Brain pericyte (primary cell): Measurements from ENCODE around the gene MRLN.
"Not testable (repeated sequence)": the region's sequence is repeated elsewhere in the genome, so short reads cannot be mapped to it uniquely, and the experiment has no call there.

Experiments used
- DNase-seq: peaks from one replicate; pipeline ENCODE4 v3.0.0-alpha.2; 2012; ENCODE audit warnings: low read depth, low spot score

The MRLN gene

GRCh38 chr10:59753267-59753666, at the start of gene MRLN:
Gene MRLN, minus strand, starts transcription at chr10:59753455.
- DNase-seq, result no peak

- DNase-seq, result no peak
These were observed 47.9 kb upstream of the MRLN start for GRCh38 chr10:59801171-59801570.

- no peak for DNase-seq
These were observed 46.2 kb upstream of the MRLN start for GRCh38 chr10:59799421-59799820.

- DNase-seq, result no peak
These were observed 40.7 kb upstream of the MRLN start for GRCh38 chr10:59793919-59794318.

GRCh38 chr10:59792812-59793211, 39.6 kb upstream of the MRLN start:
- DNase-seq, result no peak

GRCh38 chr10:59791601-59792000, 38.3 kb upstream of the MRLN start:
- no peak for DNase-seq

GRCh38 chr10:59790080-59790479, 36.8 kb upstream of the MRLN start:
- not testable (repeated sequence) for DNase-seq

- DNase-seq, result not testable (repeated sequence)
These were observed 35.7 kb upstream of the MRLN start for GRCh38 chr10:59788914-59789313.

- not testable (repeated sequence) for DNase-seq
These were observed 33.8 kb upstream of the MRLN start for GRCh38 chr10:59787032-59787431.

- DNase-seq, result not testable (repeated sequence)
These were observed 32.2 kb upstream of the MRLN start for GRCh38 chr10:59785476-59785875.

- DNase-seq, result no peak
These were observed 28.3 kb upstream of the MRLN start for GRCh38 chr10:59781511-59781910.

- no peak for DNase-seq
These were observed 26.7 kb upstream of the MRLN start for GRCh38 chr10:59779756-59780533.

GRCh38 chr10:59774451-59774850, 21.2 kb upstream of the MRLN start:
- DNase-seq, result no peak

- DNase-seq, result no peak
These were observed 19.8 kb upstream of the MRLN start for GRCh38 chr10:59773088-59773487.

GRCh38 chr10:59771162-59771807, 18.0 kb upstream of the MRLN start:
- no peak for DNase-seq

GRCh38 chr10:59770689-59771088, 17.4 kb upstream of the MRLN start:
- DNase-seq, result no peak

- DNase-seq, result no peak
These were observed 9.2 kb upstream of the MRLN start for GRCh38 chr10:59762505-59762904.

- no peak for DNase-seq
These were observed 4.7 kb upstream of the MRLN start for GRCh38 chr10:59757966-59758365.

GRCh38 chr10:59754951-59755350, 1.7 kb upstream of the MRLN start:
- no peak for DNase-seq

GRCh38 chr10:59752278-59752940, 846 bp downstream of the MRLN start:
- DNase-seq, result no peak

GRCh38 chr10:59750155-59750945, 2.9 kb downstream of the MRLN start:
- no peak for DNase-seq

- DNase-seq, result no peak
These were observed 4.4 kb downstream of the MRLN start for GRCh38 chr10:59748834-59749233.
